Tongue (tissue), 2 donors: ENCODE data around the gene MYBPH. TPM values are rescaled to one million over a fixed set of nuclear protein-coding genes. Genes with fewer than 3 reads are reported as not detected.

Experiments used
- DNase-seq: peaks from one replicate; pipeline ENCODE4 v3.0.0-alpha.2; 2015
- total RNA-seq: library from RNA; depleted of rRNA; stranded (reverse); fragments of >200 nt; gene quantifications from one replicate; pipeline ENCODE4 v1.2.3, GENCODE V29; 2014

Gene MYBPH
- total RNA-seq, 1 donor from 2014 or later = 37.5 TPM

GRCh38 chr1:203128716-203129500 is 46.7 kb downstream of the MYBPH start:
- DNase-seq = no peak

GRCh38 chr1:203128431-203128715 is 47.3 kb downstream of the MYBPH start:
- DNase-seq = no peak

- DNase-seq = peak; percentile 78
Observed at GRCh38 chr1:203127666-203128430, 47.8 kb downstream of the MYBPH start, which contains the start of gene ADORA1. Gene ADORA1, plus strand, starts transcription at chr1:203127726. Its CDS starts 1,116 bp downstream, at chr1:203128842.

GRCh38 chr1:203126866-203127665 is 48.6 kb downstream of the MYBPH start:
- no peak for DNase-seq

- peak; percentile 58 for DNase-seq
Observed at GRCh38 chr1:203126151-203126865, 49.3 kb downstream of the MYBPH start.

GRCh38 chr1:203124546-203125317 is 50.9 kb downstream of the MYBPH start:
- DNase-seq = no peak

- DNase-seq = no peak
Observed at GRCh38 chr1:203124011-203124410, 51.6 kb downstream of the MYBPH start.

GRCh38 chr1:203122159-203122558 is 53.5 kb downstream of the MYBPH start:
- no peak for DNase-seq

GRCh38 chr1:203121186-203122015 is 54.2 kb downstream of the MYBPH start:
- DNase-seq = no peak

- no peak for DNase-seq
Observed at GRCh38 chr1:203120325-203121153, 55.1 kb downstream of the MYBPH start.

Other genes starting within 250 kb of the MYBPH start
- gene KLHL12, start 248.6 kb downstream of the MYBPH start, total RNA-seq = 24.9 TPM
- gene ADIPOR1, start 217.5 kb downstream of the MYBPH start, total RNA-seq = 72.4 TPM
- gene CYB5R1, start 208.6 kb downstream of the MYBPH start, total RNA-seq = 75.1 TPM
- 48.5 TPM for gene TMEM183A, start 168.5 kb downstream of the MYBPH start, total RNA-seq
- gene PPFIA4, start 149.3 kb downstream of the MYBPH start, total RNA-seq = 39.8 TPM
- 256 TPM for gene MYOG, start 89.8 kb downstream of the MYBPH start, total RNA-seq
- 1.8 TPM for gene ADORA1, start 48.1 kb downstream of the MYBPH start, total RNA-seq
- 1.3 TPM for gene CHI3L1, start 10.9 kb upstream of the MYBPH start, total RNA-seq
- not detected for gene CHIT1, start 53.8 kb upstream of the MYBPH start, total RNA-seq
- 71.4 TPM for gene BTG2, start 129.7 kb upstream of the MYBPH start, total RNA-seq
- 57.1 TPM for gene FMOD, start 175.3 kb upstream of the MYBPH start, total RNA-seq